K562 (cell line): ENCODE measurements around the gene UGT8. TPM values are rescaled to one million over a fixed set of nuclear protein-coding genes. Genes with fewer than 3 reads are reported as not detected.

ENCODE experiments used
- ATAC-seq: fragments of 200-7000 bp; cut with Tn5 transposase; 3 replicates; pipeline ENCODE4 v1.9.1; 2020; ENCODE audit warnings: moderate library complexity
- BruUV-seq: library from RNA; stranded (reverse); fragments of 400-500 nt; replicated peaks from 2 replicates; lab custom pipeline; 2021; lab: Mats Ljungman, UMichigan
- CTCF ChIA-PET: fragments of 300-600 bp; formaldehyde crosslinking; extraction: SDS; loops from one replicate; lab custom pipeline; 2021; ENCODE audit warnings: low intra/inter-chr PET ratio; lab: Yijun Ruan, JAX
- POLR2A ChIA-PET: fragments of 300-600, 350-650 bp; sonication (Branson Sonifier 250); formaldehyde crosslinking; extraction: SDS; loops from one replicate; lab custom pipeline; 2021; ENCODE audit warnings: antibody characterized with exemption, inconsistent platforms; lab: Yijun Ruan, JAX
- DNase-seq, 4 experiments: peaks; one replicate each; pipeline versions ENCODE4 v3.0.0 to v3.0.0-alpha.2; 2011 to 2018; ENCODE audit warnings: low spot score in 3 of 4, mixed read lengths in 3 of 4; ENCODE audit errors: extremely low read depth in 1 of 4
- FAIRE-seq: peaks from 2 replicates; lab custom pipeline; 2011; peaks lifted over from hg19 to GRCh38; lab: Jason Lieb, UNC
- H2AFZ ChIP-seq: 2 replicates; pipeline ENCODE4 v1.6.0; 2011; ENCODE audit warnings: low read depth, low read length, control low read depth, inconsistent platforms
- H3K27ac ChIP-seq: fragments of 200-600 bp; 3 replicates; pipeline ENCODE4 v1.8.0; 2011; ENCODE audit warnings: low read depth, mild to moderate bottlenecking, control low read depth, inconsistent platforms, low read length, moderate library complexity, mixed read lengths; ENCODE audit errors: extremely low read depth
- H3K27me3 ChIP-seq, 2 experiments: fragments of 300-600 bp in 1 of 2; 2 replicates in 1 of 2; 3 replicates in 1 of 2; pipeline versions ENCODE4 v1.6.0 to v1.8.0; 2011; ENCODE audit warnings: inconsistent platforms in 2 of 2, low read length in 2 of 2, mild to moderate bottlenecking in 1 of 2, mixed read lengths in 1 of 2, moderate library complexity in 1 of 2; ENCODE audit not compliant: control insufficient read depth in 2 of 2, insufficient read depth in 2 of 2
- H3K36me3 ChIP-seq: fragments of 300-600 bp; 3 replicates; pipeline ENCODE4 v1.8.0; 2011; ENCODE audit warnings: mild to moderate bottlenecking, low read length, inconsistent platforms; ENCODE audit not compliant: control insufficient read depth, insufficient read depth
- H3K4me1 ChIP-seq, 2 experiments: fragments of 200-600 bp in 1 of 2; replicated peaks in 1 of 2; 2 replicates in 1 of 2; 3 replicates in 1 of 2; pipeline versions ENCODE4 v1.5.1 to v1.8.0; 2011; ENCODE audit warnings: inconsistent platforms in 2 of 2, low read length in 2 of 2, mild to moderate bottlenecking in 1 of 2, mixed read lengths in 1 of 2, moderate library complexity in 1 of 2; ENCODE audit not compliant: control insufficient read depth in 2 of 2, insufficient read depth in 2 of 2
- H3K4me2 ChIP-seq: 2 replicates; pipeline ENCODE4 v1.6.1; 2011; ENCODE audit warnings: low read length, control low read depth, inconsistent platforms, mixed read lengths; ENCODE audit not compliant: insufficient read depth
- H3K4me3 ChIP-seq: fragments of 200-600 bp; sonication (generic), shearing (Covaris generic); 2 replicates; pipeline ENCODE4 v1.5.1; 2016; ENCODE audit warnings: control low read depth, inconsistent platforms
- H3K79me2 ChIP-seq: fragments of 200-600 bp; 3 replicates; pipeline ENCODE4 v1.8.0; 2011; ENCODE audit warnings: low read length, inconsistent platforms; ENCODE audit not compliant: control insufficient read depth, insufficient read depth
- H3K9ac ChIP-seq, 2 experiments: 2 replicates each; pipeline versions ENCODE4 v1.6.0 to v1.6.1; 2011; ENCODE audit warnings: low read depth in 2 of 2, low read length in 2 of 2, control low read depth in 1 of 2, inconsistent platforms in 1 of 2, mild to moderate bottlenecking in 1 of 2, mixed read lengths in 1 of 2; ENCODE audit not compliant: insufficient read depth in 1 of 2
- H3K9me1 ChIP-seq: one replicate; pipeline ENCODE4 v1.6.0; 2011; ENCODE audit warnings: inconsistent platforms, mild to moderate bottlenecking, low read length, moderate library complexity; ENCODE audit not compliant: control insufficient read depth, insufficient read depth
- H3K9me3 ChIP-seq: replicated peaks from 2 replicates; pipeline ENCODE4 v1.5.1; 2011; ENCODE audit warnings: low read depth, low read length, inconsistent platforms; ENCODE audit not compliant: control insufficient read depth, insufficient read depth
- H4K20me1 ChIP-seq: replicated peaks from 2 replicates; pipeline ENCODE4 v1.6.1; 2011; ENCODE audit warnings: low read length, inconsistent platforms, mixed read lengths; ENCODE audit not compliant: control insufficient read depth, insufficient read depth
- ETV5 ChIP-seq: sonication (generic); formaldehyde crosslinking; IDR thresholded peaks from 2 replicates; pipeline ENCODE4 v1.4.0; 2020; ENCODE audit warnings: low read depth, mild to moderate bottlenecking, missing genetic modification reagents
- HMG20A ChIP-seq: fragments of 450-650 bp; formaldehyde crosslinking; conservative IDR thresholded peaks from 2 replicates; pipeline ENCODE4 v1.4.0; 2020; ENCODE audit warnings: mild to moderate bottlenecking, mixed read lengths
- JUNB ChIP-seq: fragments of 450-650 bp; formaldehyde crosslinking; conservative IDR thresholded peaks from 2 replicates; pipeline ENCODE4 v1.4.0; 2020; ENCODE audit warnings: mild to moderate bottlenecking
- MECOM ChIP-seq: fragments of 250-450 bp; sonication (Bioruptor Pico); IDR thresholded peaks from 2 replicates; pipeline ENCODE4 v1.8.0; 2022; ENCODE audit warnings: inconsistent platforms
- NBN ChIP-seq: fragments of 450-650 bp; IDR thresholded peaks from 2 replicates; pipeline ENCODE4 v1.6.1; 2016; ENCODE audit warnings: low read depth, mild to moderate bottlenecking
- NFE2 ChIP-seq: IDR thresholded peaks from 2 replicates; pipeline ENCODE4 v1.6.1; 2014; ENCODE audit warnings: antibody characterized with exemption, low read depth
- NFE2L1 ChIP-seq: fragments of 450-650 bp; IDR thresholded peaks from 2 replicates; pipeline ENCODE4 v1.6.1; 2016; ENCODE audit warnings: missing genetic modification characterization, low read depth, mild to moderate bottlenecking, missing compliant biosample characterization, moderate library complexity, borderline replicate concordance
- PML ChIP-seq: IDR thresholded peaks from 2 replicates; pipeline ENCODE4 v1.6.1; 2012; ENCODE audit warnings: low read length, inconsistent platforms
- SPI1 ChIP-seq: IDR thresholded peaks from 2 replicates; pipeline ENCODE4 v1.6.1; 2011; ENCODE audit warnings: low read depth, low read length, control low read depth, borderline replicate concordance
- ZBTB7A ChIP-seq: IDR thresholded peaks from 2 replicates; pipeline ENCODE4 v1.6.1; 2011; ENCODE audit warnings: low read depth, mild to moderate bottlenecking, low read length, moderate library complexity, borderline replicate concordance; ENCODE audit not compliant: control insufficient read depth
- ZNF174 ChIP-seq: fragments of 250-450 bp; sonication (Bioruptor Pico); IDR thresholded peaks from 2 replicates; pipeline ENCODE4 v1.4.0; 2020; ENCODE audit warnings: mild to moderate bottlenecking
- WGBS: fragments of 100-300 bp; shearing (Covaris generic); methylation state at CpG from one replicate; pipeline ENCODE4 v1.1.6; 2016; ENCODE audit warnings: low coverage, mixed read lengths; ENCODE audit not compliant: insufficient coverage; ENCODE audit errors: missing lambda C conversion rate; 5-methylcytosine and 5-hydroxymethylcytosine counted together
- in situ Hi-C: fragments of 300-500 bp; cut with MboI; formaldehyde crosslinking; loops from 4 replicates; pipeline ENCODE4 v1.15.0; 2018; ENCODE audit warnings: inconsistent platforms, mixed read lengths
- intact Hi-C: fragments of 100-400 bp; cut with micrococcal nuclease; formaldehyde crosslinking; loops from 2 replicates; pipeline ENCODE4 v1.14.2; 2022
- polyA plus RNA-seq, 8 experiments: library from polyadenylated mRNA; depleted of rRNA in 4 of 8; stranded (reverse) in 5 of 8; unstranded in 3 of 8; fragments of >200 nt; fragmentation: Nextera tagmentation in 2 of 8; fragmentation: Illumina TruSeq in 1 of 8; extraction: Ambion mirVana in 2 of 8; extraction: Trizol in 1 of 8; gene quantifications; 2 replicates each; pipeline versions ENCODE4 v1.2.1 to v1.2.3, GENCODE V29; 2011 to 2014; ENCODE audit warnings: inconsistent platforms in 1 of 8, missing spikeins in 1 of 8
- total RNA-seq, 7 experiments: library from RNA; depleted of rRNA in 6 of 7; stranded (reverse); fragments of >200 nt in 6 of 7; fragmentation: Illumina TruSeq in 2 of 7; extraction: Trizol in 2 of 7; gene quantifications; 2 replicates each; pipeline versions ENCODE4 v1.2.1 to v1.2.3, GENCODE V29; 2011 to 2021; ENCODE audit warnings: low replicate concordance in 1 of 7
- TF ChIP-seq, protein P1 (sequence below): IDR thresholded peaks from 2 replicates; pipeline ENCODE4 v1.6.1; 2016; ENCODE audit warnings: missing genetic modification characterization, missing compliant biosample characterization
- TF ChIP-seq, protein P2 (sequence below): fragments of 450-650 bp; IDR thresholded peaks from 2 replicates; pipeline ENCODE4 v1.6.1; 2016

UGT8 gene
- total and polyA plus RNA-seq, 9 of the 15 experiments (the other 6 are each of a cell fraction or from before 2014, with no cell fraction given): 3.0 to 10.7 (median 6.0) TPM

DNA sequence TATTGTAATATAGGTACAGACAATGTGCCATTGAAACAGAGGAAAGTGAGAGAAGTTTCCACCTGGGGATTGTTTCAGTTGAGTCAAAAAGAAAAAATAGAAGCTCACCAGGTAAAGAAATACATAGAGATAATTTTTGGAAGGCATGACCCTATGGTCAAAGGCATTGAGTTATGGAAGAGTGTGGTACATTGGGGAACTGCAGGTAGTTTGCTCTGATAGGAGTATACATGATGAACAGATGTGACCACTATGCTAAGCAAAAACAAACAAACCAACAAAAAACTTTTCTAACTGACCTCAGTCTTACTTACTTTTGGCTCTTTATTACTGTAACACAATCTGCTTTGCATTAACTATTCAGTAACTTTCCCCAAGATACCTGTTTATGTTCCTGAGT lies 85.9 kb downstream of the UGT8 start (continued):
- TF ChIP-seq, protein P1, sequence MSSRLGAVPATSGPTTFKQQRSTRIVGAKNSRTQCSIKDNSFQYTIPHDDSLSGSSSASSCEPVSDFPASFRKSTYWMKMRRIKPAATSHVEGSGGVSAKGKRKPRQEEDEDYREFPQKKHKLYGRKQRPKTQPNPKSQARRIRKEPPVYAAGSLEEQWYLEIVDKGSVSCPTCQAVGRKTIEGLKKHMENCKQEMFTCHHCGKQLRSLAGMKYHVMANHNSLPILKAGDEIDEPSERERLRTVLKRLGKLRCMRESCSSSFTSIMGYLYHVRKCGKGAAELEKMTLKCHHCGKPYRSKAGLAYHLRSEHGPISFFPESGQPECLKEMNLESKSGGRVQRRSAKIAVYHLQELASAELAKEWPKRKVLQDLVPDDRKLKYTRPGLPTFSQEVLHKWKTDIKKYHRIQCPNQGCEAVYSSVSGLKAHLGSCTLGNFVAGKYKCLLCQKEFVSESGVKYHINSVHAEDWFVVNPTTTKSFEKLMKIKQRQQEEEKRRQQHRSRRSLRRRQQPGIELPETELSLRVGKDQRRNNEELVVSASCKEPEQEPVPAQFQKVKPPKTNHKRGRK (tag): no peak
- no peak for TF ChIP-seq ZBTB7A
- no peak for TF ChIP-seq PML
- no peak for TF ChIP-seq ETV5 (CRISPR knock-in tag)
- no peak for TF ChIP-seq MECOM
- no peak for TF ChIP-seq HMG20A (CRISPR knock-in tag)
- TF ChIP-seq JUNB: no peak

DNA sequence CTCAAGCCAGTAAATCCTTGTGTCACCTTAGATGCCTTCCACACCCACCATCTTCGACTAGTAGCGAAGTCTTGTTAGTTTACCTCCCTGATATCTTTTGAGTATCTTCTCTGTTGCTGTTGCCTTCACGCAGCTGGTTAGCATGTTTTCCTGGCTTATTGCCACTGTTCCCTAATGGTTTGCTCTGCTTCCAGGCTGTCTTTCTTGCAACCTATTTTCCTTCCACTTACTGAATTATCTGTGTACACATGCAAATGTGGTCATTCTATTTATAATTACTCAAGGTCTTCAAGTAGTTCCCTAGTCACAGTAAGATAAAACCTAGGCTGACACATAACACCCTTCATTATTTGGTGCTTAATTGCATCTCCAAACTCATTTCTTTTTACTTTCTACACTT lies 89.5 kb downstream of the UGT8 start:
- POLR2A ChIA-PET: no interaction called here
- no peak for DNase-seq
- TF ChIP-seq NFE2L1 (tag) (no peak), ZNF174 (CRISPR knock-in tag) (no peak), NFE2 (no peak), NBN (no peak), SPI1 (no peak)
- TF ChIP-seq, protein P2, sequence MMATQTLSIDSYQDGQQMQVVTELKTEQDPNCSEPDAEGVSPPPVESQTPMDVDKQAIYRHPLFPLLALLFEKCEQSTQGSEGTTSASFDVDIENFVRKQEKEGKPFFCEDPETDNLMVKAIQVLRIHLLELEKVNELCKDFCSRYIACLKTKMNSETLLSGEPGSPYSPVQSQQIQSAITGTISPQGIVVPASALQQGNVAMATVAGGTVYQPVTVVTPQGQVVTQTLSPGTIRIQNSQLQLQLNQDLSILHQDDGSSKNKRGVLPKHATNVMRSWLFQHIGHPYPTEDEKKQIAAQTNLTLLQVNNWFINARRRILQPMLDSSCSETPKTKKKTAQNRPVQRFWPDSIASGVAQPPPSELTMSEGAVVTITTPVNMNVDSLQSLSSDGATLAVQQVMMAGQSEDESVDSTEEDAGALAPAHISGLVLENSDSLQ: no peak

More for the DNA sequence above, 89.5 kb downstream of the UGT8 start:
- Histone ChIP-seq H3K9me1 (no peaks in the 10 kb centered on the region), H4K20me1 (no peaks in the 10 kb centered on the region), H3K27ac (no peak overlapping the region), H3K9me3 (no peaks in the 10 kb centered on the region; the same call in 1 of the 2 replicates), H3K9ac (no peak overlapping the region), H3K27me3 (no peaks in the 10 kb centered on the region), H3K4me3 (no peak overlapping the region), H3K4me1 (no peaks in the 10 kb centered on the region), H3K79me2 (no peaks in the 10 kb centered on the region), H3K36me3 (no peaks in the 10 kb centered on the region), H3K4me2 (no peak overlapping the region), H2AFZ (no peak overlapping the region)
- CTCF ChIA-PET: no interaction called here
- intact Hi-C loops (no loop called here), in situ Hi-C loops (no loop called here)
- ATAC-seq (no peak), FAIRE-seq (no peak)
- no TSS peak for BruUV-seq
- WGBS: 17% methylated on average over 3 of the region's 3 CpGs
